Measurements from ENCODE around the gene LRRC56.
A peak's percentile ranks its signal among the peaks of the same experiment; 100 is the strongest.
"Not testable (repeated sequence)": the region's sequence is repeated elsewhere in the genome, so short reads cannot be mapped to it uniquely, and the experiment has no call there.

Gene LRRC56

DNA sequence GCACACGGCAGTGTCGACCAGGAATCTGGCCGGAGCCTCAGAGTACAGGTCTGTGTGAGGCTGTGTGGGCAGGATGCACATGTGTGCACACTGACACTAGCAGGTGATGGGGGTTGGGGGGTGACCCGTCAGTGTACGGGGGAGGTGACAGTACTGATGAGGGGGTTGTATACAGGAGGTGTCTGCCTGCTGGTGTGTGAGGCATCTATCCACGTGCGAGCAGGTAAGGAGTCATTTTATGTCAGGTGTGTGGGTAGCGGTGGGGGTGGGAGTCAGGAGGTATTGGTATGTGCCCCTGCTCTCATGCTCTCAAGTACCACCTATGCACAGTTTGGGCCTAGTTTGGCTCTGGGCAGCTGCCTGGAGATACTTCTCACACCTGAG lies 34.5 kb downstream of the LRRC56 start:
- DNase-seq, result no peak

DNA sequence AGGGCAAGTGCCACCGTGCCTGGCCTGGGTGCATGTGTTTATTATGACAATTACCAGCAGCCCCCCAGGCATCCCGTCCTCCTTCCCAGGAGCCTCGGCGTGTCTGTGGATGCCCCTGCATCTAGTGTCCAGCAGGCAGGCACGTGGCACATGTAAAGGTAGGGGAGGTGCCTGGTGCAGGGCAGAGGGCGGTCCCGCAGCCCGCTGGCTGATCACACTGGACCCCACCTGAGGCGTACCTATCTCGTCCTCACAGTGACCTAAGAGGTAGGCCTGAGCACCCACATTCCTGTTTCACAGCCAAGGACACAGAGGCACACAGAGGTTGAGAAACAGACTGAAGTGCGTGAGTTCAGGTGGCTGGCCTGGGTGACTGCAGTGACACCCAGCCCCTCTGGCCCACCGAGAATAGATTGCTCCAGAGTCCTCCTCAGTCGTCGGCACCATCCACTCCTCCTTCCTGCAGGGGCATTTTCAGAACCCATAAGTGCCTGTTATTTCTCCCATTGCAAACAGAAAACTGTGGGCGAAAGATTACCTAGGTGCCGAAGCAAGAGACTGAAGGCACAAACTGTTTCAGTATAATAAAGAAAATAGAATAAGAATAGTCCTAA lies 35.9 kb downstream of the LRRC56 start:
- no peak for DNase-seq

DNA sequence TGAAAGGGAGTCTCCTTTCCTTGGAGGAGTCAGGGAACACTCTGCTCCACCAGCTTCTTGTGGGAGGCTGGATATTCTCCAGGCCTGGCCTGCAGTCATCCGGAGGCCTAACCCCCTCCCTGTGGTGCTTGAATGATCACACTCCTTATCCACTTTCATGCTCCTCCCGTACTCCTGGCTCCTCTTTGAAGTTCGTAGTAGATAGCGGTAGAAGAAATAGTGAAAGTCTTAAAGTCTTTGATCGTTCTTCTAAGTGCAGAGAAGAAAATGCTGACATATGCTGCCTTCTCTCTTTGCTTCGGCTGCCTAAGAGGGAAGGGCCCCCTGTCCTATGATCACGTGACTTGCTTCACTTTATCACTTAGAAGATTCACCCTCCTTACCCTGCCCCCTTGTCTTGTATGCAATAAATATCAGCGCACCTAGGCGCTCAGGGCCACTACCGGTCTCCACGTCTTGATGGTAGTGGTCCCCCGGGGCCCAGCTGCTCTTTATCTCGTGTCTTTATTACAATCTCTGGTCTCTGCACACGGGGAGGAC lies 36.8 kb downstream of the LRRC56 start:
- DNase-seq, result not testable (repeated sequence)

DNA sequence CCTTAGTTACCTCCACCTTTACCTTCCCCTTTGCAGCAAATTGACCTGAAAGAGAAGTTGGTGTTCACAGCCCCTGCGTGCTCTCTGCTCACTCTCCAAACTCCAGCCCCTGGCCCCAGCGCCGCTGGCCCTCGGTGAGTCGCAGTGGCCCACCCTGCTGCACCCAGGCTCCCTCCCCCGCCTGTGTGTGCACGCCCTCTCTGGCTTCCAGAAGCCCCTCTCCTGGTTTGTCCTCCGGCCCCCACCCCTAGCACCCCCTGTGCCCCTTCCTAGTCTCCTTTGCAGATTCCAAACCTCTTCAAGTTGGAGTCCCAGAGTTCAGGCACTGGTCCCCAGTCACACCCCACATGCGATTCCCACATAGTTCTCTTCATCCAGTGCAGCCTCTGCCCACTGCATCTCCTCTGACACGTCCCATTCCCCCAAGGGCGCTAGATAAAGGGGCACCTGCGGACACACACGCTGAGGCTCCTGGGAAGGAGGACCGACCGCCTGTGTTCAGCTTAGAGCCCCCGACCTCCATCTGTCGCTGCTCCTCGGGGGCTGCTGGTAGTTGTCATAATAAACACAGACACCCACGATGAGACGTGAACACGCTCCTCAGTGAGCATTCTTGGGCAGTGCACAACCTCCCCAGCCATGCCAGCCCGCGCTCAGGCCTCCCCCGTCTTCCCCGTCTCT lies 37.4 kb downstream of the LRRC56 start:
- DNase-seq, result peak in 2 of 51 donors; percentile 38 to 45

DNA sequence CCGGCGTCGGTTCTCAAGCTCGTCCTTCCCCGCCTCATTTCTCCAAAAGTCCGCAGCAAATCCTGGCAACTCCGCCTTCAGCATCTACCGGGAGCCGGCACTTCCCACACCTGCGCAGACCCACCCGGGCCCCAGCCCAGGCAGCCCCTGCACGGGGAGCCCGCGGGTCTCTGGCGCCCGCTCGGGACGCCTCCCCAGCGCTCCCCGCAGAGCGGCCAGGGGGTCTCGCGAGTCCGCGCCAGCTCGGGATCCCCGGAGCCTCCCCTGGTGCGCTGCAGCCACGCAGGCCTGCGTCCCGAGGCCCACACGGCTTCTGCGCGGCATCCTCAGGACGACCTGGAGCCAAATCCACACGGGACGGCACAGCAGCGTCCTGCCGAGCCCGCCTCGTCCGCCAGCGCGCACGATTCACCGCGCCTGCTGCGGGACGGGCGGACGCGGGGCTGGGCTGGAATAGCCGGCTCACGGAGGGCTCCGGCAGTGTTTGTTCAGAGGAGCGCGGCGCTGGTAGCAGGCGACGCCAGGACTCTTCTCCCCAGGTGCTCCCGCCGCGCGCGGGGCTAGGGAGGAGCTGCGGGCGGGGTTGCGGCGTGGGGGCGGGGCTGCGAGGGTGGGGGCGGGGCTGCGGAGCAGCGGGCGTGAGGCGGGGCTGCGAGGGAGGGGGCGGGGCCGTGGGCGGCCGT lies 38.1 kb downstream of the LRRC56 start:
- peak in 2 of 51 donors; percentile 50 to 54 for DNase-seq

DNA sequence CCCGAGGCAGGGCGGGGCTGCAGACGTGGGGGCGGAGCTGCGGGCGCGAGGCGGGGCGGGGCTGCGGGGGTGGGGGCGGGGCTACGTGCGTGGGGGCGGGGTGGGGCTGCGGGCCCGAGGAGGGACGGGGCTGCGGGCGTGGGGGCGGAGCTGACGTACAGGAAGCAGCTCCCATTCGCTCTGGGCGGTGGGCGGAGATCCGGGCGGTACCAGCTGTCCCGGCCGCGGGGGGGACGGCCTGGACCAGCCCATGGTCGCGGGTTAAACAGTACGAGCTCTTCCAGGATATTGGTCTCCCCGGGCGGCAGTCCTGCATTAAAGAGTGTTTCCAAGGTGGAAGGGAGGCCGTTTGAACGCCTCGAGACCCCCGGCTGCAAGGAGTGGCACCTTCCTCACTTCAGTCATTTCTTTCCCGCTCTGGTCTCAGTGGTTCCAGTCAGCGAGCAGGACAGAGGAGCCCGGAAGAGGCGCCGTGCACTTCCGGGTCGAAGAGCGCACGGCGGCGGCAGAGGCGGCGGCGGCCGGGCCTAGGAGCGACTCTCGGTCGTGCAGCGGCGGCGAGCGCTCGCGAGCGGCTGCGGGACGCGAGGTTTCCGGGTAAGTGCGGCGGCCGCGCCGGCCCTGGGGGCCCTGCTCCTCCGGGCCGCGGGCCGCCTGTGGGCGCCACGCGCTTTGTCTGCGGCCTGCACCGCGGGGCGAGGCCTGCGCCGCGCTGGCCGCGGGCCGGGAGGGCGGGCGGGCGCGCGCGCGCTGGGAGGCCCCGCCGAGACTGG lies 38.9 kb downstream of the LRRC56 start, which contains the start of gene PHRF1:
PHRF1 (plus strand) TSS at position 475 of the 773 bp plus-strand sequence. CDS start 5,043 bp downstream, outside the sequence.
- DNase-seq, result peak; percentile 72 to 99 (median 93)

DNA sequence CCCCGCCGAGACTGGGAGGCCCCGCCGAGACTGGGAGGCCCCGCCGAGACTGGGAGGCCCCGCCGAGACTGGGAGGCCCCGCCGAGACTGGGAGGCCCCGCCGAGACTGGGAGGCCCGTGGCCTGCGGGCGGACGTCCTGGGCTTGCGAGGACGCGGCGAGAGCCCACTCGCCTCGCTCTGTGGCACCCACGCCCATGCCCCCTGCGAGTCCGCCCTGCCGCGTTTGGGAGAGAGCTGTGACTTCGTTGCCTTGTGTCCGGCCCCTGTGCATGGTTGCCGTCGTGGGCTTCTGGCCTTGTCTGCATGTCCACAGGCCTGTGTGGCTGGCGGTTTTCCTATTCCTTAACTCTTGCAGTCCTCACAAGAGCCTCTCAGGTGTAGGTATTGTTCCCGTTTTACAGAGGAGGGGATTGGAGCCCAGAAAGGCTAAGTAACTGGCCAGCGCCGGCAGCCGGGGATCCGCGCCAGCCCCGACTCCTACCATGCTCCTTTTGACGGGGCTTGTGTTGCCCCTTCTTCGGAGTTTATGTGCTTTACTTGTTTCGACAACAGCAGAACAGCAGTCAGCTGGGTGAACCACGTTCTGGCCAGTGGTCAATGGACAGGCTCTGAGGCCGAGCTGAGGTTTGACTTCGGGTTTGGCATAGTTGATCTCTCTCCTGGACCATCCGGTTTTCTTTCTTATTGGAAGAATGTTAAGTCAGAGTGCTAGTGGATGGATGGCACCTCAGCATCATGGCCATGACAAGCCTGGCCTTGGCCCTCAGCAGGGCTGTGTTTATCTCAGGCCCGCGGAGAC lies 39.7 kb downstream of the LRRC56 start:
- no peak for DNase-seq

DNA sequence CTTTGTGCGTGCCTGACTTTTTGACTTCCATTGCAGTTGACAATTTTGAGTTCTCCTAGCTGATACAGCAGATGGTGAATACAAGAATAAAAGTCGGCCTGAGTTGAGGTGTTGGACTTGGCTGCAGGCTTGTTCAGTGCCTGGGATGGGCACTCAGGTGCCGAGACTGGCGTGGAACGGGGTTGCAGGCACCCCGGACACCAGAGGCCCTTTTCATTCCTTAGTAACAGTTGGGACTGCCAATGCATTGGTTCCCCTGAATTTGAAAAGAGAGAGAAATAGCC lies 40.2 kb downstream of the LRRC56 start:
- DNase-seq, result no peak

DNA sequence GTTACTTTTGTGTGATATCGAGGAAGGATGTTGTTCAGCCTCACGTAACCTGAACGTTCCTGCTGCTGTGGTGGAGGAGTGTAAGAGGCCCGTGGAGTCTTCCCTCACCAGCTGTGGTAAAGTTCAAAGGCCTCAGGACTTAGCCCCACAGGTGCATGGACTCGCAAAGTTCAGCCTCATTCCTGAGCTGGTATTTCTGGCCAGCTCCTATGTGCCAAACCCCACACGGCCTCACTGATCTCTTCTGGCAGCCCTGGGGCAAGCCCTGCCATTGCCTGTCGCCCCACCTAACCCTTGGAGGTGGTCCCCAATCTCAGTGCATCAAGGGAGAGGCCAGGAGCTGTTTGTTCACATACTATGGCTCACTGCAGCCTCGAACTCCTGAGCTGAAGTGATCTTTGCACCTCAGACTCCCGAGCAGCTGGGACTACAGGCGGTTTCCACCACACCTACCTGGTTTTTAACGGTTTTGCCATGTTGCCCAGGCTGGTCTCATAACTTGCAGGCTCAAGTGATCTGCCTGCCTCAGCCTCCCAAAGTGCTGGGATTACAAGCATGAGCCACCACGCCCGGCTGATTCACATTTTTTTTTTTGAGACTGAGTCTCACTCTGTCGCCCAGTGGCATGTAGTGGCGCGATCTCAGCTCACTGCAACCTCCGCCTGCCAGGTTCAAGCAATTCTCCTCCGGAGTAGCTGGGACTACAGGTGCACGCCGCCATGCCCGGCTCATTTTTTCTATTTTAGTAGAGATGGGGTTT lies 41.1 kb downstream of the LRRC56 start:
- DNase-seq, result no peak

DNA sequence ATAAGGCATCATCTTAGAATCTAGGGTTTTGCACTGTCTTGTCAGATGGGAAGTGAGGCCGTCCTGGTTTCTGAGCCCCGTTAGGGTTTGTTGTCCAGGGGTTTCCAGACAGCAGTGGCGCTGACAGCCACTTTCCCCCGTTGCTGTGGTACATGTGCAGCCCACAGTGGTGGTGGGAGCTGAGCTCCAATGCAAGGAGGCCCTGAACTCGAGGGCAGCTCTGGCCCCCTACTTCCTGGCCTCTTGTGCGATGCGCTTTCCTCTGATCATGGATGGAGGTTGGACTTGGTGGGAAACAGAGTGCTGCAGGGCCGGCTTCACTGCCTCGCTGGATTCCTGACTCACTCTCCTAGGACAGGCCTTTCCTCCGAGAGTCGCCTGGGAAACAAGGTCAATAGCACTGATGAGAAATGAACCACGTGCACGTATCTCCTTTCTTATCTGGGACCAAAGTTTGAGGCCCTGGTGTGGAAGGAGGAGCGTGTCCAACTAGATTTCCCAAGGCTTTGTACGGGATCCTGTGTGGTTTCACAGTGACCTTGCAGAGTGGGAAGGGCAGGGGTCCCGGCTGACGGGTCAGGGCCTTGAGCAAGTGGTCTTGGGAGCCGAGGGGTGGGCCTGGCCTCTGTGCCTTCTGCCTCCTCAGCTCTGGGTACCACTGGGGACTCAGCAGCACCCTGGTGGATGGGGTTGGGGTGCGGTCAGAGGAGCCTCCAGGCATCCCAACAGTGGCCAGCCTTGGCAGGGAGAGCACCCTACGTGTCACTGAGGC lies 42.7 kb downstream of the LRRC56 start:
- DNase-seq, result no peak

DNA sequence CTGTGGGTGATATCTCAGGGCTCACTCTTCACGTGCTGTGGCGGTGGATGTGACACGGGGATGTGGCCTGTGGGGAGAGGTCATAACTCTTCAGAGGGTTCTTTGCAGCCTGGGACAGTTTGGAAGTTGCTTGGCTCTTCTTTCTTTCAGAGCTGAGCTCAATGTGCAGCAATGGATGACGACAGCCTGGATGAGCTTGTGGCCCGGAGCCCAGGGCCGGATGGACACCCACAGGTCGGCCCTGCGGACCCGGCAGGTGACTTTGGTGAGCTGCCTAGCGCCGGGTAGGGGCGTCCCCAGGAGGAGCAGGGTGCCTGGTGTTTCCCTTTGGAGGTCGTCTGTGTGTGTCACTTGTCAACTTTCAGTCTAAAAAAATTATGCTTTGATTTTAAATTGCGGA lies 44.0 kb downstream of the LRRC56 start:
- DNase-seq, result no peak

DNA sequence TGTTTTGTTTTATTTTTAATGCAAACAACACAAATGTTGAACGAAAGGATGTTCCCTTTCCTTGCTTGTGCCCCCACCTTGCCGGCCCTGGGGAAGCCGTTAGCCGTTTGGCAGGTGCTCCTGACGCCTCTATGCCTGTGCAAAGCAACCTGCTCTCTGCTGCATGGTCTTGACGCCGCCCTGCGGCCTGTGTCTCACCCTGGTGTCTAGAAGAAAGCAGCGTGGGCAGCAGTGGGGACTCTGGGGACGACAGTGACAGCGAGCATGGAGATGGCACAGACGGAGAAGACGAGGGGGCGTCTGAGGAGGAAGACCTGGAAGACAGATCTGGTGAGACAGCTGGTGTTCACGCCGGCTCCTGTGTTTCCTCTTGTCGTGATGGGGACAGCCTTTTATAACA lies 44.4 kb downstream of the LRRC56 start:
- peak in 1 of 51 donors; percentile 69 for DNase-seq

DNA sequence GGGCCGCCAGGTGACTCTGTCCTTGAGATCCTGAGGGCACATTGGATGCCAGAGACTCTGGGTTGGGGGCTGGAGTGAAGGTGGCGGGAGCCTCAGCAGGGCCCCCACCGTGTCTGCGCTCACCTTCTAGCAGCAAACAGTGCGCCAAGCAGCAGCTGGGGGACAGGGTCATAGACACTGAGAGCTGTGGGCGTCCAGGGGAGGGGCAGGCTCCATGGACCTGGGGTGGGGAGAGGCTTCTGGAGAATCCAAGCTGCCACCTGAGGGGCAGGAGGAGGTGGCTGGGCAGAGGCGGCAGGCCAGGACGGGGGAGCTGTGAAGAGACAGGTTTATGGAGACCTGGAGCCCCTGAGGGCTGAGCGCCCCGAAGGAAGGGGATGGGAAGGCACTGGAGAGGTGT lies 47.0 kb downstream of the LRRC56 start:
- DNase-seq, result no peak

DNA sequence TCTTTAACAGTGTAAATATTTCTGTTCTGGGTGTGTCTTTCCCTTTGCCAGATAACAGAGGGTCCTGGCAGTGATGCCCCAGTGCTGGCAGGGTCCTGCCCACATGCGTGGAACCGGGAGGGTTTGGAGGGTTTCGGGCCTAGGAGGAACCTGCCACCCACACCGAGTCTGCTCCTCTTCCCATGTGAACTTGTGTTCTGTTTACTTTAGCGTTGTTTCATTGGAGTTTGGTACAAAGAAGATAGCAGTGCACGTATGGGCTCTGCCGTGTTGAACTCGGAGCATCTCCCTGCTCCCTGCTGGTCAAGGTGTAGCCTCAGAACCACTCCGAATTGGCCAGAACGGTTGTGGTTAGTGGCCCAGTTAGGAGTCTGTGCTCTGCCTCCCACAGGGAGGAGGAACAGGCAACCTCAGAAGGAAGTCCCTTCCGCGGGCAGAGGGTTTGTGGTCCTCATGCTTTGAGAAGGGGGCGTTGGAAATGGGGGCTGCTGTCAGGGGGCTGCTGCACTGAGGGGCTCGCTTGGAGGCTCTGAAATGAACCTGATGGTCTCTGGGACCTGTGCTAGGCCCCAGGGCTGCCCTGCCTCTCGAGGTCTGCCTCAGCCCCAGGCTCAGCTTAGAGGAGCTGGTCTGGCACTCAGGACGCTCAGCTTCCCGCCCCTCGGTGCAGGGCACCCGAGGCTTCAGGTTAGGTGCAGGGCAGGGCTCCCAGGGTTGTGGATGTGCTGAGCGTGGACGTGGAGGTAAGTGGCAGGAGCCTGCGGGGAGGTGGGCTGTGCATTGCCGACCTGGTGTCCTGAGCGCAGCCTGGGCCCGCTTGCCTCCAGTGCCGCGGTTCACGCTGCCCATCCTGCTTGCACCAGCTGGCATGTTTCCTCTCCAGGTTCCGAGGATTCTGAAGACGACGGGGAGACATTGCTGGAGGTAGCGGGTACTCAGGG lies 49.3 kb downstream of the LRRC56 start:
- DNase-seq, result no peak

DNA sequence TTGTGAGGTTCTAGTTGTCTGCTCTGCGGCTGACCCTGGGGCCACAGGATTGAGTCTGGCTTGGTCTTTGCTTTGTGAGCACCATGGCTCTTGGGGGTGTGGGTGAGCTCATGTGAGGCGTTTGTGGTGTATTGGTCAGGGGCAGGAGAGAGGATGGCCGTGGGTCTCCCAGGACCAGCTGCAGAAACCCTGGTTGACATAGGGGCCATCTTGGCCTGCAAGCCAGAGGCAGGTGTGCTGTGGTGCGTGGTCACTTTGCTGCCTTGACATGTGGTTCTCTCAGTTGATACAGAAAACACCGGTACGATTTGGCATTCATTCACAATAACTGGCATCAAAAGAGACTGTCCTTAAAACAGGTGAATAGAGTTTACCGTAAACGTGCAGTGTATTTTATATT lies 50.2 kb downstream of the LRRC56 start:
- no peak for DNase-seq

DNA sequence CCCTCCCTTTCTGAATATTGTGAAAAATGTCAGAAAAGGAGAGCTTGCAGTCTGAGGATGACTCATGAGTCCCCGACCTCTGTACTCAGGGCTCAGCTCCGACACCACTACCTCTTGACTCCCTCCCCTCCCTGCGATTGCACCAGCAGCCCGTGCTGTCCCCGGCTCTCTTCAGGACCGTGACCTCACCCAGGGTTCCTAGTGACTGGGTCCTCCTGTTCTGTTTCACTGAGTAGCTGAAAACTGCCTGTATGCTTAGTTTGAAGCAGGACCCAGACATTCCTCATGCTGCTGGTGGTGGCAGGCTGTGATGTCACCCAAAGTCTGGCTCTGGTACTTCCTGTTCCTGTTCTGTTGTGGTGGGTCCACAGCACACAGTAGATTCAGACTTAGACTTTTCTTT lies 50.7 kb downstream of the LRRC56 start:
- peak in 4 of 51 donors; percentile 14 to 43 (median 32) for DNase-seq

DNA sequence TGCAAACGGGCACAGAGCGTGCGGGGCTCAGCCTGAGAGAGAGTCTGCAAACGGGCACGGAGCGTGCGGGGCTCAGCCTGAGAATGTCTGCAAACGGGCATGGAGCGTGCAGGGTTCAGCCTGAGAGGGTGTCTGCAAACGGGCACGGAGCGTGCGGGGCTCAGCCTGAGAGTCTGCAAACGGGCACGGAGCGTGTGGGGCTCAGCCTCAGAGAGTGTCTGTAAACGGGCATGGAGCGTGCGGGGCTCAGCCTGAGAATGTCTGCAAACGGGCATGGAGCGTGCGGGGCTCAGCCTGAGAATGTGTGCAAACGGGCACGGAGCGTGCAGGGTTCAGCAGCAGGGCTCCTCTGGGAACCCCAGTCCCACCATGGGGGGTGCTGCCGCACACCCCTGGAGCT lies 52.5 kb downstream of the LRRC56 start:
- no peak for DNase-seq

DNA sequence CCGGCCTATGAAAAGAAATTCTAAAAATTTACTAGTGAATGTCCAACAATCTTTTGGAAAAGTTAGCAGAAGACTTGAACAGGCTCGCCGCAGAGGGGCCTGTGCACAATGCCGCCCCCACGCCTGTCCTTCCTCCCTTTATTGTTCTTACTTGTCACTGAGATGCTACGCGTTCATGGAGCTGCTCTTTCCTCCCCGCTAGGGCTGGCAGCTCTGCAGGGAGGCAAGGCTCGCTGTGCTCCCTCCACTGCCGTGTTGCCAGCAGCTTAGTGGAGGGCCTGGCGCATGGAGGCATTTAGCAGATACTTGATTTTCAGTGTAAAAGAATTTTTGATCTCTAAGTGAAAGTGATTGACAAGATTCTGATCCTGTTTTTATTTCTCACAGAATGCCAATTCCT lies 53.7 kb downstream of the LRRC56 start:
- DNase-seq, result no peak
